GM10266 (cell line): ENCODE results near the gene SPAG9.
A peak's percentile ranks its signal among the peaks of the same experiment; 100 is the strongest.

Source experiments
- DNase-seq: peaks from one replicate; pipeline ENCODE4 v3.0.0; 2012; ENCODE audit errors: extremely low spot score
- CTCF ChIP-seq: IDR thresholded peaks from 2 replicates; pipeline ENCODE4 v1.5.1; 2012; ENCODE audit warnings: mild to moderate bottlenecking, low read depth; ENCODE audit not compliant: control insufficient read depth, insufficient read depth; ENCODE audit errors: missing control alignments

SPAG9 gene

GRCh38 chr17:51164911-51165679 is 44.4 kb upstream of the SPAG9 start:
- TF ChIP-seq CTCF: no peak
- peak; percentile 20 for DNase-seq

GRCh38 chr17:51161541-51161940 is 40.9 kb upstream of the SPAG9 start:
- no peak for TF ChIP-seq CTCF
- no peak for DNase-seq

GRCh38 chr17:51159604-51160003 is 38.9 kb upstream of the SPAG9 start:
- no peak for DNase-seq
- no peak for TF ChIP-seq CTCF

GRCh38 chr17:51155416-51155815 is 34.7 kb upstream of the SPAG9 start:
- DNase-seq: no peak
- TF ChIP-seq CTCF: no peak

- peak; percentile 2 for TF ChIP-seq CTCF
- no peak for DNase-seq
Measured at GRCh38 chr17:51154176-51154575, 33.5 kb upstream of the SPAG9 start.

GRCh38 chr17:51153210-51154072 is 32.8 kb upstream of the SPAG9 start, which contains the start of gene NME1:
TSS of gene NME1 (plus strand) at chr17:51153559. CDS start at chr17:51155655, 2,096 bp downstream.
- peak; percentile 91 for DNase-seq
- peak; percentile 87 for TF ChIP-seq CTCF
